MM.1S (cell line): ENCODE data around the gene FGFR2.

Experiments used
- DNase-seq: peaks from one replicate; pipeline ENCODE4 v3.0.0-alpha.2; 2015
- H2AFZ ChIP-seq: fragments of 300-600 bp; sonication (generic); 2 replicates; pipeline ENCODE4 v1.6.0; 2016; ENCODE audit warnings: antibody characterized with exemption, low read length
- H3F3A ChIP-seq: fragments of 300-600 bp; sonication (generic); 2 replicates; pipeline ENCODE4 v1.6.1; 2016; ENCODE audit warnings: mild to moderate bottlenecking, antibody characterized with exemption, low read length, moderate library complexity, mixed read lengths; ENCODE audit not compliant: insufficient read depth
- H3K27ac ChIP-seq: fragments of 300-600 bp; sonication (generic); 2 replicates; pipeline ENCODE4 v1.5.1; 2016; ENCODE audit warnings: mild to moderate bottlenecking, low read length
- H3K27me3 ChIP-seq: fragments of 300-600 bp; sonication (generic); replicated peaks from 2 replicates; pipeline ENCODE4 v1.6.0; 2016; ENCODE audit warnings: low read length; ENCODE audit not compliant: insufficient read depth
- H3K36me3 ChIP-seq: fragments of 300-600 bp; sonication (generic); replicated peaks from 2 replicates; pipeline ENCODE4 v1.6.1; 2016; ENCODE audit warnings: mild to moderate bottlenecking, low read length, mixed read lengths; ENCODE audit not compliant: insufficient read depth
- H3K4me1 ChIP-seq: fragments of 300-600 bp; sonication (generic); 2 replicates; pipeline ENCODE4 v1.6.1; 2016; ENCODE audit warnings: low read length, mixed read lengths
- H3K4me2 ChIP-seq: fragments of 300-600 bp; sonication (generic); 2 replicates; pipeline ENCODE4 v1.6.0; 2016; ENCODE audit warnings: low read depth, low read length
- H3K4me3 ChIP-seq: fragments of 300-600 bp; sonication (generic); 2 replicates; pipeline ENCODE4 v1.5.1; 2016; ENCODE audit warnings: low read length, mixed read lengths
- H3K79me2 ChIP-seq: fragments of 300-600 bp; sonication (generic); 2 replicates; pipeline ENCODE4 v1.6.1; 2016; ENCODE audit warnings: mixed run types, low read length, mixed read lengths
- H3K9ac ChIP-seq: fragments of 300-600 bp; sonication (generic); 2 replicates; pipeline ENCODE4 v1.6.1; 2016; ENCODE audit warnings: low read length, mixed read lengths
- H3K9me2 ChIP-seq: fragments of 300-600 bp; sonication (generic); replicated peaks from 2 replicates; pipeline ENCODE4 v1.6.1; 2016; ENCODE audit warnings: mild to moderate bottlenecking, low read length, mixed read lengths; ENCODE audit not compliant: insufficient read depth
- H3K9me3 ChIP-seq: fragments of 300-600 bp; sonication (generic); replicated peaks from 2 replicates; pipeline ENCODE4 v1.6.1; 2016; ENCODE audit warnings: mild to moderate bottlenecking, low read length, mixed read lengths; ENCODE audit not compliant: insufficient read depth
- H4K20me1 ChIP-seq: fragments of 300-600 bp; sonication (generic); 2 replicates; pipeline ENCODE4 v1.6.1; 2016; ENCODE audit warnings: mild to moderate bottlenecking, low read length, moderate library complexity, mixed read lengths; ENCODE audit not compliant: insufficient read depth
- CTCF ChIP-seq: fragments of 300-600 bp; sonication (generic); IDR thresholded peaks from 2 replicates; pipeline ENCODE4 v1.5.1; 2016; ENCODE audit warnings: antibody characterized with exemption, low read length, mixed read lengths
- EZH2 ChIP-seq: fragments of 300-600 bp; sonication (generic); optimal IDR thresholded peaks from 2 replicates; pipeline ENCODE3; 2017; ENCODE audit warnings: low read depth, mild to moderate bottlenecking, antibody characterized with exemption, low read length, mixed read lengths
- EZH2phosphoT487 ChIP-seq: fragments of 300-600 bp; sonication (generic); IDR thresholded peaks from 2 replicates; pipeline ENCODE4 v1.6.1; 2018; ENCODE audit warnings: antibody characterized with exemption, low read length

Gene FGFR2

DNA sequence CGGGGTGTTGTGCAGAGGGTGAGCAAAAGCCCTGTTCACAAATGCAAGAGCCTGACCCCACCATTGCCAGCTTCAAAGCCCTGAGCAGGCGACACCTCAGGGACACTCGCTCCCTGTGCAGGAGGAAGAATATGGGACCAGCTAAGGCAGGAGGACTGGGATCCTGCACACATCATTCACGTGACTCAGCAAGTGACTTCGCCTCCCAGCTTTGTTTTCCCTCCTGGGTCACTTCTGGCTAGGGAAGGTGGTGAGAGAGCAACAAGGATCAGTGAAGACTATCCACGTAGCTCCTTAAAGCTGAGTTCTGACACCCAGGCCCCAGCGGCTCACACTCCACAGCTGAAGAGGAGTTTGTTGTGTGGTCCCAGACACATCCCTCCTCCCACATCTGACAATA, 164.3 kb downstream of the FGFR2 start:
- Histone ChIP-seq H3K27ac (no peak overlapping the region), H2AFZ (no peak overlapping the region), H4K20me1 (no peaks in the 10 kb centered on the region), H3K79me2 (no peaks in the 10 kb centered on the region), H3K9me3 (no peaks in the 10 kb centered on the region), H3K4me1 (no peaks in the 10 kb centered on the region), H3K4me2 (no peak overlapping the region), H3K36me3 (no peaks in the 10 kb centered on the region), H3K9ac (no peak overlapping the region), H3K27me3 (no peaks in the 10 kb centered on the region), H3K4me3 (no peak overlapping the region), H3F3A (no peaks in the 10 kb centered on the region), H3K9me2 (no peaks in the 10 kb centered on the region)
- TF ChIP-seq EZH2 (no peak), CTCF (no peak), EZH2phosphoT487 (no peak)
- no peak for DNase-seq

GRCh38 chr10:121428867-121429266, 169.4 kb downstream of the FGFR2 start:
- DNase-seq = peak; percentile 9
- Histone ChIP-seq H3K27ac (no peak overlapping the region), H3K4me2 (no peak overlapping the region), H3K36me3 (no peaks in the 10 kb centered on the region), H3K27me3 (no peaks in the 10 kb centered on the region), H3K9me3 (no peaks in the 10 kb centered on the region), H3F3A (no peaks in the 10 kb centered on the region), H3K4me1 (no peaks in the 10 kb centered on the region), H3K9me2 (no peaks in the 10 kb centered on the region), H4K20me1 (no peaks in the 10 kb centered on the region), H3K79me2 (no peaks in the 10 kb centered on the region), H3K4me3 (no peak overlapping the region), H2AFZ (no peak overlapping the region; the same call in 1 of the 2 replicates), H3K9ac (no peak overlapping the region)
- no peak for TF ChIP-seq CTCF
- no peak for TF ChIP-seq EZH2
- TF ChIP-seq EZH2phosphoT487 = no peak
